Osteocyte (in vitro differentiated cells): ENCODE measurements around the gene CCDC198. TPM values are rescaled to one million over a fixed set of nuclear protein-coding genes. Genes with fewer than 3 reads are reported as not detected.

Source experiments
- DNase-seq: peaks from one replicate; pipeline ENCODE4 v3.0.0; 2021; ENCODE audit warnings: mixed read lengths; ENCODE audit not compliant: unreplicated experiment; ENCODE audit errors: extremely low spot score
- H3K27ac Mint-ChIP-seq: one replicate; pipeline ENCODE4 v1.8.0; 2021; ENCODE audit warnings: mild to moderate bottlenecking, mixed read lengths; ENCODE audit not compliant: unreplicated experiment
- H3K27me3 Mint-ChIP-seq: one replicate; pipeline ENCODE4 v1.8.0; 2021; ENCODE audit warnings: mixed read lengths; ENCODE audit not compliant: unreplicated experiment
- H3K36me3 Mint-ChIP-seq: one replicate; pipeline ENCODE4 v1.8.0; 2021; ENCODE audit warnings: mixed read lengths; ENCODE audit not compliant: unreplicated experiment
- H3K4me1 Mint-ChIP-seq: one replicate; pipeline ENCODE4 v1.8.0; 2021; ENCODE audit warnings: mixed read lengths; ENCODE audit not compliant: unreplicated experiment
- H3K4me3 Mint-ChIP-seq: one replicate; pipeline ENCODE4 v1.8.0; 2021; ENCODE audit warnings: mild to moderate bottlenecking, moderate library complexity, mixed read lengths; ENCODE audit not compliant: unreplicated experiment
- H3K9me3 Mint-ChIP-seq: one replicate; pipeline ENCODE4 v1.8.0; 2021; ENCODE audit warnings: mixed read lengths; ENCODE audit not compliant: unreplicated experiment
- long read RNA-seq: library from polyadenylated mRNA; unstranded; transcript quantifications from one replicate; pipeline ENCODE4 v2.0.0, GENCODE V29; 2021
- total RNA-seq: library from RNA; stranded (reverse); gene quantifications from 2 replicates; pipeline ENCODE4 v1.2.1, GENCODE V29; 2021
- TF ChIP-seq, protein P1 (sequence below): fragments of 200-600 bp; sonication (generic); IDR thresholded peaks from 2 replicates; pipeline ENCODE4 v1.5.0; 2021; ENCODE audit warnings: antibody characterized with exemption, mild to moderate bottlenecking, moderate library complexity

CCDC198 gene
- not detected in 2 replicates for total RNA-seq
- long read RNA-seq, partial matches to known transcripts = 0 of 1 reads
- long read RNA-seq, other reads (novel, unspliced or antisense) = 1 of 1 reads

GRCh38 chr14:57493467-57494181 is at the start of gene CCDC198:
TSS of gene CCDC198 (minus strand) at chr14:57493857. CDS start at chr14:57493715, 142 bp downstream.
- H3K27ac Mint-ChIP-seq = no peak within 1 kb of the TSS

GRCh38 chr14:57533214-57533613 is 39.6 kb upstream of the CCDC198 start:
- TF ChIP-seq, protein P1, sequence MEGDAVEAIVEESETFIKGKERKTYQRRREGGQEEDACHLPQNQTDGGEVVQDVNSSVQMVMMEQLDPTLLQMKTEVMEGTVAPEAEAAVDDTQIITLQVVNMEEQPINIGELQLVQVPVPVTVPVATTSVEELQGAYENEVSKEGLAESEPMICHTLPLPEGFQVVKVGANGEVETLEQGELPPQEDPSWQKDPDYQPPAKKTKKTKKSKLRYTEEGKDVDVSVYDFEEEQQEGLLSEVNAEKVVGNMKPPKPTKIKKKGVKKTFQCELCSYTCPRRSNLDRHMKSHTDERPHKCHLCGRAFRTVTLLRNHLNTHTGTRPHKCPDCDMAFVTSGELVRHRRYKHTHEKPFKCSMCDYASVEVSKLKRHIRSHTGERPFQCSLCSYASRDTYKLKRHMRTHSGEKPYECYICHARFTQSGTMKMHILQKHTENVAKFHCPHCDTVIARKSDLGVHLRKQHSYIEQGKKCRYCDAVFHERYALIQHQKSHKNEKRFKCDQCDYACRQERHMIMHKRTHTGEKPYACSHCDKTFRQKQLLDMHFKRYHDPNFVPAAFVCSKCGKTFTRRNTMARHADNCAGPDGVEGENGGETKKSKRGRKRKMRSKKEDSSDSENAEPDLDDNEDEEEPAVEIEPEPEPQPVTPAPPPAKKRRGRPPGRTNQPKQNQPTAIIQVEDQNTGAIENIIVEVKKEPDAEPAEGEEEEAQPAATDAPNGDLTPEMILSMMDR = peak; percentile 16
- no peak for DNase-seq
- Mint-ChIP-seq H3K4me1 (no peaks in the 10 kb centered on the region), H3K4me3 (no peak overlapping the region), H3K9me3 (peaks cover 9% of the 10 kb centered on the region), H3K27ac (no peak overlapping the region), H3K27me3 (no peaks in the 10 kb centered on the region), H3K36me3 (no peaks in the 10 kb centered on the region)

More at GRCh38 chr14:57493467-57494181, at the start of gene CCDC198:
- TF ChIP-seq, protein P1 = no peak
- H3K9me3 Mint-ChIP-seq = no peaks in the 10 kb centered on the region
- no peaks in the 10 kb centered on the region for H3K4me1 Mint-ChIP-seq
- DNase-seq = no peak
- H3K36me3 Mint-ChIP-seq = no peaks in the 10 kb centered on the region
- no peak within 1 kb of the TSS for H3K4me3 Mint-ChIP-seq
- H3K27me3 Mint-ChIP-seq = peaks cover 4% of the 10 kb centered on the region

DNA sequence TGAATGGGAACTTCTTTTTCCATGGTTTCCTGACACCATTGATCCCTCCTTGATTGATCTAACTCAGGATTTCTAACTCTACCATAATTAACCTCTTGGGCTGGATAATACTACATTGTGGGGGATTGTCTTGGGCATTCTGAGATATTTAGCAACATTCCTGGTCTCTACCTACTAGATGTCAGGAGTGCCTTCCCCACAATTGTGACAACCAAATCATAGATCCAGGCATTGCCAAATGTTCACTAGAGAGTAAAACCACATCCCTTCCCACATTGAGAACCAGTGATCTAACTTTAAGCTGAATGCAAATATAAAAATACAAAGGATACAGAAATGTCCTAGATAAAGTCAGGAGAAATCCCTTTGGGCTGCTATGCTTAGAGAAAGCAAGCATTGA is 36.9 kb upstream of the CCDC198 start:
- Mint-ChIP-seq H3K9me3 (peaks cover 5% of the 10 kb centered on the region), H3K27me3 (no peaks in the 10 kb centered on the region), H3K4me1 (no peaks in the 10 kb centered on the region), H3K27ac (no peak overlapping the region), H3K4me3 (no peak overlapping the region), H3K36me3 (no peaks in the 10 kb centered on the region)
- TF ChIP-seq, protein P1 = no peak
- no peak for DNase-seq

- Mint-ChIP-seq H3K36me3 (no peaks in the 10 kb centered on the region), H3K27me3 (no peaks in the 10 kb centered on the region), H3K27ac (no peak overlapping the region), H3K9me3 (peaks cover 31% of the 10 kb centered on the region), H3K4me3 (no peak overlapping the region), H3K4me1 (no peaks in the 10 kb centered on the region)
- DNase-seq = no peak
- TF ChIP-seq, protein P1 = no peak
Observed at GRCh38 chr14:57526942-57527341, 33.3 kb upstream of the CCDC198 start.

DNA sequence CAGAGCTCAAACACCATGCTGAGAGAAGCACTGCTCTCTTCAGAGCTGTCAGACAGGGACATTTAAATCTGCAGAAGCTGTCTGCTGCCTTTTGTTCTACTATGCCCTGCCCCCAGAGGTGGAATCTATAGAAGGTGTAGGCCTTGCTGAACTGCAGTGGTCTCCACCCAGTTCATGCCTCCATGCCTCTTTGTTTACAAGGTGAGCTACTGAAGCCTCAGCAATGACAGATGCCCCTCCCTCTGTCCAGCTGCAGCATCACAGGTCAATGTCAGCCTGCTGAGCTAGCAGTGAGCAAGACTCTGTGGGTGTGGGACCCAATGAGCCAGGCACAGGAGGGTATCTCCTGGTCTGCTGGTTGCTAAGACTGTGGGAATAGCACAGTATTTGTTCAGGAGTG is 25.4 kb upstream of the CCDC198 start:
- Mint-ChIP-seq H3K9me3 (peaks cover 31% of the 10 kb centered on the region), H3K27me3 (no peaks in the 10 kb centered on the region), H3K4me1 (no peaks in the 10 kb centered on the region), H3K36me3 (no peaks in the 10 kb centered on the region), H3K4me3 (no peak overlapping the region), H3K27ac (no peak overlapping the region)
- no peak for DNase-seq
- TF ChIP-seq, protein P1 = no peak
